Right atrium auricular region (tissue), 2 donors: ENCODE measurements around the gene TMEM109. TPM values are rescaled to one million over a fixed set of nuclear protein-coding genes. Genes with fewer than 3 reads are reported as not detected.
A peak's percentile ranks its signal among the peaks of the same experiment; 100 is the strongest.

Experiments used
- DNase-seq: peaks from one replicate; pipeline ENCODE4 v3.0.0-alpha.2; 2019; ENCODE audit warnings: low spot score
- H3K27ac ChIP-seq, 2 donors: fragments of 200-600 bp; sonication (generic); 1 replicate in 1 of 2; 2 replicates in 1 of 2; pipeline ENCODE4 v1.5.1; 2016 to 2019
- H3K27me3 ChIP-seq, 2 donors: fragments of 200-600 bp; sonication (generic); one replicate each; pipeline versions ENCODE4 v1.5.1 to v1.6.0; 2017 to 2019
- H3K36me3 ChIP-seq: fragments of 200-600 bp; sonication (generic); one replicate; pipeline ENCODE4 v1.5.1; 2016
- H3K4me1 ChIP-seq, 2 donors: fragments of 200-600 bp; sonication (generic); one replicate each; pipeline versions ENCODE4 v1.5.1 to v1.6.0; 2017 to 2019
- H3K4me3 ChIP-seq, 2 donors: fragments of 200-600 bp; sonication (generic); 1 replicate in 1 of 2; 2 replicates in 1 of 2; pipeline ENCODE4 v1.5.1; 2017 to 2019; ENCODE audit warnings: mild to moderate bottlenecking in 1 of 2, moderate library complexity in 1 of 2
- H3K9me3 ChIP-seq, 2 donors: fragments of 200-600 bp; sonication (generic); one replicate each; pipeline ENCODE4 v1.5.1; 2019
- total RNA-seq, 2 donors: library from RNA; depleted of rRNA; stranded (reverse); fragments of >200 nt; gene quantifications; one replicate each; pipeline ENCODE4 v1.1.0, GENCODE V29; 2016
- TF ChIP-seq, protein P1 (sequence below), 2 donors: fragments of 200-600 bp; sonication (generic); IDR thresholded peaks; one replicate each; pipeline ENCODE4 v1.5.1; 2019; ENCODE audit warnings: antibody characterized with exemption in 2 of 2

TMEM109 gene
- total RNA-seq, 2 donors from 2014 or later = 119 to 124 TPM

DNA sequence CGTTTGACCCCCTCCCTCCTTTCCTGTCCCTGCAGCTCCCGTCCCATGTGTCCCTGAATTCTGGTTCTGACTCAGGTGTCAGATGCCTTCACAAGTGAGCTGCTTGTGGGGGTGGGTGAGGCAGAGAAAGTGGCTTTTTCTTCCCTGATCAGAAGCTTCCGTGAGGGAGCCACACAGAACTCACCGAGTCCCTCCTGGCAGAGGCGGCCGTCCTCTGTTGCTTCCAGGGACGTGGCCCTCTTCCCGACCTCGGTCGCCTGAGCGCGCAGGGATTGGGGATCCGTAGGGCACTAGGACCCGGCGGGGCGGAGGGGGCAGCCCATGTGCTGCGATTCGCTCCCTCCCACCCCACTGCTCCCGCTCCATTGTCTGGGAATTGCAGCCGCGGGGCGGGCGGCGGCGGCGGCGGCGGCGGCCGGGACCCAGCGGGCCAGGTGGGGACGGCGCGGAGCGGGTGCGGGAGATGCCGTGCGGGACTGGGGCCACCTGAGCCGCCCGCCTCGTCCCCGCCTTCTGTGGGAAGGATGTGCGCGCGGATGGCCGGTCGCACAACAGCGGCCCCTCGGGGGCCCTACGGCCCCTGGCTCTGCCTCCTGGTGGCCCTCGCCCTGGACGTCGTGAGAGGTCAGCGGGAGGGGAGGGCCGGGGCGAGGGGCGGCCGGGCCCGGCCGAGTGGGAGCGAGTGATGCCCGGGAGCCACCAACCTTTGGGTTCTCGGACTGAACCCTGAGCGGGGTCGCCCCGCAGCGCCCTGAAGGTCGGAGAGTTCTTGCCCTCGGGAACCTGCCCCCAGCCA, 10.3 kb downstream of the TMEM109 start, which contains the start of gene TMEM132A:
Gene TMEM132A (plus strand): TSS at position 351 of the 796 bp plus-strand sequence. CDS start 174 bp downstream, at position 525.
- peaks cover 0 to 33% of the 10 kb centered on the region in 2 donors for H3K4me1 ChIP-seq
- peak within 1 kb of the TSS in 1 of 2 donors; percentile 66 for H3K27ac ChIP-seq
- H3K4me3 ChIP-seq = peak within 1 kb of the TSS; percentile 54 to 78
- no peak for DNase-seq
- H3K9me3 ChIP-seq = no peaks in the 10 kb centered on the region
- H3K27me3 ChIP-seq = peaks cover 0 to 5% of the 10 kb centered on the region in 2 donors
- TF ChIP-seq, protein P1, sequence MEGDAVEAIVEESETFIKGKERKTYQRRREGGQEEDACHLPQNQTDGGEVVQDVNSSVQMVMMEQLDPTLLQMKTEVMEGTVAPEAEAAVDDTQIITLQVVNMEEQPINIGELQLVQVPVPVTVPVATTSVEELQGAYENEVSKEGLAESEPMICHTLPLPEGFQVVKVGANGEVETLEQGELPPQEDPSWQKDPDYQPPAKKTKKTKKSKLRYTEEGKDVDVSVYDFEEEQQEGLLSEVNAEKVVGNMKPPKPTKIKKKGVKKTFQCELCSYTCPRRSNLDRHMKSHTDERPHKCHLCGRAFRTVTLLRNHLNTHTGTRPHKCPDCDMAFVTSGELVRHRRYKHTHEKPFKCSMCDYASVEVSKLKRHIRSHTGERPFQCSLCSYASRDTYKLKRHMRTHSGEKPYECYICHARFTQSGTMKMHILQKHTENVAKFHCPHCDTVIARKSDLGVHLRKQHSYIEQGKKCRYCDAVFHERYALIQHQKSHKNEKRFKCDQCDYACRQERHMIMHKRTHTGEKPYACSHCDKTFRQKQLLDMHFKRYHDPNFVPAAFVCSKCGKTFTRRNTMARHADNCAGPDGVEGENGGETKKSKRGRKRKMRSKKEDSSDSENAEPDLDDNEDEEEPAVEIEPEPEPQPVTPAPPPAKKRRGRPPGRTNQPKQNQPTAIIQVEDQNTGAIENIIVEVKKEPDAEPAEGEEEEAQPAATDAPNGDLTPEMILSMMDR (IDR thresholded peaks at IDR 0.05) = no peak
- H3K36me3 ChIP-seq = peaks cover 38% of the 10 kb centered on the region

DNA sequence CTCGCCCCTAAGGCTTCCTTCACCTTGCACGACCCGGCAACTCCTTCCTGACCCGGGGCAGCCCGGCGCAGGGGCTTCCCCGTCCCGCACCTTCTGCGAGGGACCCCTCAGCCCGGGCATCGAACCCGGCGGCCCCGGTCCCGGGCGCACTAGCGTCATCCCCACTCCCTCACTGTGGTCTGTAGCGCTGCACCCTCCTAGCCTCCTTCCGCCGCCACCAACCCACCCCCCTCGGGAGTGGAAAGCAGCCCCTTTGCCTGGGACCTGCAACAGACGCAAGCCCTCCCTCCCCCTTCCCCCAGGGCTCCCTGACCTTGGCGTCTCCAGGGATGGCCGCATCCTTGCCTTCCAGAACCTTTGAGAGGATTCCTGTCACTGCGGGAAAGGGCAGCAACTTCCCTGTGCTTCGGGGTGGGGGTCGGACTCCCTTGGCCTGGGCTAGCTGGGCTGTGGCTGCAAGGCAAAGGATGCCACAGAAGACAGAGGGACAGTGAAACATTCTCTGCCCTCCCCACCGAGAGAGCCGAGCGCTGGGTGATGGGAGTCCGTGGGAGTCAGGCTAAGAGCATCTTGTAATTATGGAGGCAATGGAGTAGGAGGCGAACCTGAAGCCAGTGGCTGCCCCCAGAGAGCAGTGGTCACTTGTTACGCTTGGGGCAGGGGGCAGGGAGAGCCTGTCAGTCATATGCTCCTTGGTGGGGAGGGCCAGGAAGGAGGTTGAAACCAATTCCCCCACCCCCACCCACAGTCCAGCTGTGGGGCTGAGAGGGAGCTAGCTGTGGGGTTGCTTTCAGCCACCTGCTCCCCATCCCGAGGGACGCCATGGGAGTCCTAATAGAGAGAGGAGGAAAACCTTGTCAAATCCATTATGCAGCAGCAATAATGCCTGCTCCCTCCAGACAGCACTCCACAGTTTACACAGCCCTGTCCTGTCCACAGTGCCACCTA, 11.2 kb downstream of the TMEM109 start:
- H3K27me3 ChIP-seq = peaks cover 0 to 5% of the 10 kb centered on the region in 2 donors
- H3K4me1 ChIP-seq = peaks cover 0 to 24% of the 10 kb centered on the region in 2 donors
- H3K27ac ChIP-seq = peak overlapping the region in 1 of 2 donors; percentile 66
- peaks cover 30% of the 10 kb centered on the region for H3K36me3 ChIP-seq
- TF ChIP-seq, protein P1 (IDR thresholded peaks at IDR 0.05) = no peak
- H3K4me3 ChIP-seq = peak overlapping the region; percentile 54 to 78
- no peak for DNase-seq
- H3K9me3 ChIP-seq = no peaks in the 10 kb centered on the region

DNA sequence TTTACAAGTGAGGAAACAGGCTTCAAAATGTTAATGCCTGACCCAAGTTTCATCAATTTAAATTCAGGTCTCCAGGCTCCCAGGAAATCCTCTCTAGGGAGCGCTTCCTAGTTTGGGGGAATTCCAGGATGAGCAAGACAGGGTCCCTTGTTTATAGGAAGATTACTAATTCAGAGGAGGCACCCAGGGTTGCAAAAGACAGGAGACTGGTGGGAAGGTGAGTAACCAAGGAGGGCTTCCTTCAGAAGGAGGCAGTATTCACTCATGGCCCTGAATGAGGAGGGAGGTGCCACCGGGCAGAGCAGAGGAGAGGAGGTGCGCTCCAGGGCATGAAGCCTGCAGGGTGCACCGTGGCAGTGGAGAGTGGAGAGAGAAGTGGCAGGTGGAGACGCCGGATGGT, 11.9 kb downstream of the TMEM109 start:
- Histone ChIP-seq H3K4me1 (peaks cover 0 to 23% of the 10 kb centered on the region in 2 donors), H3K27ac (no peak overlapping the region), H3K36me3 (peaks cover 23% of the 10 kb centered on the region), H3K4me3 (no peak overlapping the region), H3K27me3 (peaks cover 0 to 5% of the 10 kb centered on the region in 2 donors), H3K9me3 (no peaks in the 10 kb centered on the region)
- TF ChIP-seq, protein P1 (IDR thresholded peaks at IDR 0.05) = no peak
- no peak for DNase-seq

DNA sequence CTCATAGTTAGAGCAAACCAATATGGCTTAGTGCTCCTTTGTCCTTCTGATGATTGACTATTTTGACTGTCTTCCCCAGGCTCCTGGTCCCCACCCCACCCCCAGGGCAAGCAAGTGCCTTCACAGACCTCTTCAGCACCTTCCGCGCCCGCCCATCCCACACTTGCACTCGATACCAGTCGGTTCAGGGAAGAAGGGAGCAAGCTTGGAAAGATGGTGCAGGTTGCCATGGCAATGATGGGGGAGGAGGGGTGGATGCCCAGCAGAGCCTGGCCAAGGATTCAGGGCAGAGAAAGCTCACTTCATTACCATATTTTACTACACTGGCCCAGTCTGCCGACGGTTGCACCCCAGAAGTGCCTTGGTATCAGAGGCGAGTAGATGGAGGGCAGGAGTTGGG, 12.5 kb downstream of the TMEM109 start:
- H3K9me3 ChIP-seq = no peaks in the 10 kb centered on the region
- H3K36me3 ChIP-seq = peaks cover 16% of the 10 kb centered on the region
- no peak overlapping the region for H3K4me3 ChIP-seq
- TF ChIP-seq, protein P1 (IDR thresholded peaks at IDR 0.05) = no peak
- no peak overlapping the region for H3K27ac ChIP-seq
- H3K27me3 ChIP-seq = peaks cover 0 to 5% of the 10 kb centered on the region in 2 donors
- DNase-seq = no peak
- peaks cover 0 to 23% of the 10 kb centered on the region in 2 donors for H3K4me1 ChIP-seq

DNA sequence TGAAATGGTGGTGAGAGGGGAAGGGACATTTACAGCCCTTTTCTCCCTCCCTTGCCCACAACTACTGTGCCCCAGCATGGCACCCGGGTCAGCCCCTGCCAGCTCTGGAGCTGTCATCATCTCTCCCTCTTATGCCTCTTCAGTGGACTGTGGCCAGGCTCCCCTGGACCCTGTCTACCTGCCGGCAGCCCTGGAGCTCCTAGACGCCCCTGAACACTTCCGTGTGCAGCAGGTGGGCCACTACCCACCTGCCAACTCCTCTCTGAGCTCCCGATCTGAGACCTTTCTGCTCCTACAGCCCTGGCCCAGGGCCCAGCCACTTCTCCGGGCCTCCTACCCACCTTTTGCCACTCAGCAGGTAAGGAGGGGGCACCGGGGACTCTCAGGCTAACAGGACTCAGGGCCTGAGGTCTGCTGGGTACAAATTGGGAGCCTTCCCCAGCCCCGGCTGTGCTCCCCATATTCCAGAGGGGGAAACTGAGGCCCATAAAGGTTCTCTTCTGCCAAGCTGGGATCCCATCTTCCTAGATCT, 13.2 kb downstream of the TMEM109 start:
- Histone ChIP-seq H3K4me1 (peaks cover 0 to 23% of the 10 kb centered on the region in 2 donors), H3K27ac (no peak overlapping the region), H3K9me3 (no peaks in the 10 kb centered on the region), H3K27me3 (peaks cover 0 to 5% of the 10 kb centered on the region in 2 donors), H3K4me3 (no peak overlapping the region), H3K36me3 (peaks cover 10% of the 10 kb centered on the region)
- DNase-seq = no peak
- TF ChIP-seq, protein P1 (IDR thresholded peaks at IDR 0.05) = no peak
